NT2/D1 (cell line): ENCODE results near the gene GOLGA3.

ENCODE experiments used
- SUZ12 ChIP-seq: IDR thresholded peaks from 2 replicates; pipeline ENCODE4 v1.6.1; 2011; ENCODE audit not compliant: insufficient read length, insufficient read depth; ENCODE audit errors: extremely low read depth
- YY1 ChIP-seq: IDR thresholded peaks from 2 replicates; pipeline ENCODE4 v1.6.1; 2011; ENCODE audit not compliant: insufficient read length, insufficient read depth
- ZNF274 ChIP-seq: IDR thresholded peaks from 2 replicates; pipeline ENCODE4 v1.6.1; 2011; ENCODE audit warnings: mild to moderate bottlenecking, low read depth, low read length

- TF ChIP-seq ZNF274: no peak
- no peak for TF ChIP-seq YY1
- no peak for TF ChIP-seq SUZ12
These were observed 4.6 kb downstream of the GOLGA3 start for GRCh38 chr12:132824053-132824452.
